NB4 (cell line): ENCODE data around the gene CMIP.

ENCODE experiments used
- DNase-seq: peaks from one replicate; pipeline ENCODE4 v3.0.0; 2010; ENCODE audit warnings: low read depth
- H3K4me3 ChIP-seq: one replicate; pipeline ENCODE4 v1.5.1; 2011; ENCODE audit warnings: mild to moderate bottlenecking, low read depth, low read length, moderate library complexity
- MYC ChIP-seq: IDR thresholded peaks from 2 replicates; pipeline ENCODE4 v1.6.1; 2011; ENCODE audit warnings: low read depth, low read length
- POLR2A ChIP-seq: IDR thresholded peaks from 2 replicates; pipeline ENCODE4 v1.6.1; 2011; ENCODE audit warnings: mild to moderate bottlenecking; ENCODE audit not compliant: insufficient read length; ENCODE audit errors: extremely low read depth
- TF ChIP-seq, protein P1 (sequence below): IDR thresholded peaks from one replicate; pipeline ENCODE4 v1.5.1; 2012; ENCODE audit warnings: low read depth, low read length
- TF ChIP-seq, protein P2 (sequence below): IDR thresholded peaks from 2 replicates; pipeline ENCODE4 v1.6.1; 2011; ENCODE audit warnings: low read depth, low read length

Gene CMIP

DNA sequence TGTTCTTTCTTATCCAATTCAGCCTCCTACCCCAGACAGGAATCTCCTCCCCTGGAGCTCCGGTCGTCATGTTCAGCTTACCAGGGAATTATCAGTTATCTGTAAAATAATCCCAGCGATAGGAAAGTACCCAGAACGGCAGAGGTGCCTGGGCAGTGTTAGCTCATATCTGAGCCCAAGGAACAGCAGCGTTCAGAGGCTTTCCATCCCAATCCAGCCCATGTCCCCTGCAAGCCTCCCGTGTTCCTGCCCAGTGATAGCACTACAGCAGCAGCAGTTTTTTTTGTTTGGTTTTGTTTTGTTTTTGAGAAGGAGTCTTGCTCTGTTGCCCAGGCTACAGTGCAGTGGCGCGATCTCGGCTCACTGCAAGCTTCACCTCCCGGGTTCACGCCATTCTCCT, 158.2 kb downstream of the CMIP start:
- TF ChIP-seq, protein P1, sequence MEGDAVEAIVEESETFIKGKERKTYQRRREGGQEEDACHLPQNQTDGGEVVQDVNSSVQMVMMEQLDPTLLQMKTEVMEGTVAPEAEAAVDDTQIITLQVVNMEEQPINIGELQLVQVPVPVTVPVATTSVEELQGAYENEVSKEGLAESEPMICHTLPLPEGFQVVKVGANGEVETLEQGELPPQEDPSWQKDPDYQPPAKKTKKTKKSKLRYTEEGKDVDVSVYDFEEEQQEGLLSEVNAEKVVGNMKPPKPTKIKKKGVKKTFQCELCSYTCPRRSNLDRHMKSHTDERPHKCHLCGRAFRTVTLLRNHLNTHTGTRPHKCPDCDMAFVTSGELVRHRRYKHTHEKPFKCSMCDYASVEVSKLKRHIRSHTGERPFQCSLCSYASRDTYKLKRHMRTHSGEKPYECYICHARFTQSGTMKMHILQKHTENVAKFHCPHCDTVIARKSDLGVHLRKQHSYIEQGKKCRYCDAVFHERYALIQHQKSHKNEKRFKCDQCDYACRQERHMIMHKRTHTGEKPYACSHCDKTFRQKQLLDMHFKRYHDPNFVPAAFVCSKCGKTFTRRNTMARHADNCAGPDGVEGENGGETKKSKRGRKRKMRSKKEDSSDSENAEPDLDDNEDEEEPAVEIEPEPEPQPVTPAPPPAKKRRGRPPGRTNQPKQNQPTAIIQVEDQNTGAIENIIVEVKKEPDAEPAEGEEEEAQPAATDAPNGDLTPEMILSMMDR = no peak
- TF ChIP-seq POLR2A (no peak), MYC (no peak)
- TF ChIP-seq, protein P2, sequence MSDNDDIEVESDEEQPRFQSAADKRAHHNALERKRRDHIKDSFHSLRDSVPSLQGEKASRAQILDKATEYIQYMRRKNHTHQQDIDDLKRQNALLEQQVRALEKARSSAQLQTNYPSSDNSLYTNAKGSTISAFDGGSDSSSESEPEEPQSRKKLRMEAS = no peak
- no peak for DNase-seq
- H3K4me3 ChIP-seq = no peak overlapping the region

DNA sequence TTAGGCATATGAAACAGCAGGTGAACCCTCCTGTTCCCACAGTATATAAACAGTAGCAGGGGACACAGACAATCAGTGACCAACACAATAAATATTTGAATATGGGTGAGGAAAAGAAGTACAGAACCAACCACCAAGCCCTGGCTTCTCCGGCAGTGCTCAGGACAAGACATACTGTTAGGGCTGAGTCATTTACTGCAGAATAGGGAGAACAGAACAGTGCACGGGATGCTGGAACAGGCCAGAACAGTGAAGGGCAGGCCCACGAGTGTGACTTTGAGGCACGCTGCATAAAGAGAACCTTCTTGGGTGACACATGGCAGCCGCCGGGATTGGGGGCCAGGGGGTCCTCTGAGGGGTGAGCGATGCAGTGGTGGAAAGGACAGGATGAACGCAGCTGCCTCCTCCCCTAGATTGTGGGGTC, 160.4 kb downstream of the CMIP start:
- TF ChIP-seq MYC (no peak), POLR2A (no peak)
- TF ChIP-seq, protein P2 = no peak
- TF ChIP-seq, protein P1 = no peak
- DNase-seq = no peak
- no peak overlapping the region for H3K4me3 ChIP-seq

DNA sequence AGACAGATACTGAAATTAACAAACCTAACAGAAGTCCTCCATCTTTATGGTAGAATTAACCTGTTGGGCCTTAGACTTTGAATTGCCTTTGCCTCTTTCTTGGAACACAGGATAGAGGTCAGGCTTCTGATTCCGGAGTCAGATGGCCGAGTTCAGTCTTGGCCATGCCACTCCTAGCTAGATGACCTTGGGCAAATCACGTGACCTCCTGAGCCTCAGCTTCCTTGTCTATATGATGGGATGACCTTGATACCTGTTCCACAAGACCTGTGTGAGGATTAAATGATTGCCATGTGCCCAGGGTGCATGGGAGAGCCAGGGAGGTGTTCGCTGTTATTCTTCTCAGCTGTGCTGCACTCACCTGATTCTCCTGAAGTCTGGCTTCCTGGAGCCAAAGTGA, 161.4 kb downstream of the CMIP start:
- DNase-seq = no peak
- H3K4me3 ChIP-seq = no peak overlapping the region
- TF ChIP-seq, protein P1 = no peak
- TF ChIP-seq POLR2A = no peak
- TF ChIP-seq MYC = no peak
- TF ChIP-seq, protein P2 = no peak

DNA sequence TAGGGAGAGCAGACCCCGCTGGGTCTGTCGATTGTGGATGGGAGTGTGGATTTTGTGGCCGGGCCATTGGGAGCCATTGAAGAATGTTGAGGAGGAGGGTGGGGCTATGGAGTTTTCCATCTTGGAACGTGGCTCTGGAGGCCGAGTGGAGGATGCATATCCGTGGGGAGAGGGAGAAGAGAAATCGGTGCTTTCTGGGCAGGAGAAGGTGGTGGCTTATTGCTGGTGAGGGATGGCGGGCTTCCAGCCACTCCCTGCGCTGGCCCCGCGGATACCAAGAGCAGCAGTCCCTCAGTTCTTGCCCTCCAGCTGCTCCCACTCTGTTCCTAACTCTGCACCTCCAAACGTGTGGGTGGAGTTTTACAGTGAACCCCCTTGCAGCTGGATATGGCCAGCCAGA, 162.4 kb downstream of the CMIP start:
- H3K4me3 ChIP-seq = no peak overlapping the region
- no peak for DNase-seq
- TF ChIP-seq MYC = no peak

DNA sequence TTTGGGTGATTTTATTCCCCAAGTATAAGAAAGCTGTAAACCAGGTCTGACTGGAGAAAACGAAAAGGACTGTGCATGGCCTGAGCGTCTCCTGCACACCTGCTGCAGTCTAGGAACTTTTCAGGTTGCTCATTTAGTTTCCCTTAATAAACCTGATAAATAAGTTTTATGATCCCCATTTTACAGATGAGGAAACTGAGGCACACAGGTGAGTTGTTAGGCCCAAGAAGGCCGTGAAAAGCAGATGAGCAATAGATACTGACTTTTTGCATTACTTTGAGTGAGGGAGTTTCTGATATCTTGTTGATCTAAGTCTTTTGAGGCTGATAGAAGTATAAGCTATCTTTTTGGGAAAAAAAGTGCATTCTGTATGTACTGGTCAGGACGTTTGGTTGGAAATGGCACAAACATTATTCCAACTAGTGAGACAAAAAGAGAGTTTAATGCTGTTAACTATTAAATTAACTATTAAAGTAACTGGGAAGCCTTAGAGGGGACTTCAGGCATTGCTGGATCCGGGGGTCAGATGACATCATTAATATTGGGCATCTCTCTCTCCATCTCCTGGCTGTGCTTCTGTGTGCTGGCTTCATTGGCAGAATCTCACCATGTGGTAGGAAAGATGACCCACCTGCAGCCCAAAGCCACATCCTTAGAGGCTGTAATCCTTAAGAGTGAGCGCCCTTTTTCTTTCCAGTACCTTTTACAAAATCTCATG, 163.4 kb downstream of the CMIP start:
- H3K4me3 ChIP-seq = no peak overlapping the region
- TF ChIP-seq POLR2A = no peak
- TF ChIP-seq MYC = no peak
- TF ChIP-seq, protein P1 = no peak
- TF ChIP-seq, protein P2 = no peak
- no peak for DNase-seq

DNA sequence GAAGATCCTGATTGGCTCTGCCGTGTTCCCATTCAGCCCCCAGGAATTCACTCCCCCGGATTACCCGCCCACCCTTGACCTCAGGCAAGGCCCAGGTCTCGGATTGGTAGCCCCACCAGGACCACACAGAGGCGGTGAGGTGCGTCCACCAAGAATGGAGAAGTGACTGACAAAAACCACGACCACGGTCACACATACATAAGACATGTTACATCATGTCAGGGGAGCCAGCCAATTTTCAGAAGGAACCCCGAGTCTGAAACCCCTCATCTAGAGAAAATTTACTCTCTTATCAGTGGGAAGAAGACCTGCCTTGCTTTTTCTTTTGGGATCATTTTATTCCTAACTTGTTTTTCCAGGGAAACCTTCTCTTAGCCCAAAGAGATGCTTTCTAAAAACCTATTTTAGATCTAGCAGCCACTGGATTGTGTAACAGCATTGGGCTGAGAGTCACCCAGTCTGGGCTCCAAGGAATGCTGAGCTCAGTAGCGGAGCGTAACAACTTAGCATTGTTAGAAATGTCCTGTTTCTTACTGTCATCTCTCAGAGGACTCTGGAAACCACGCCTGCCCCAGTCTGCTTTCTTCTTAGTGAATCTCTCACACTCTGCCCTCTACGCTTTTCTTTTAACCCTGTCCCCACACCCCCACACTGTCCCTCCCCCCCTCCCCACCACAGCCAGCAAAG, 164.1 kb downstream of the CMIP start:
- DNase-seq = peak; percentile 73
- TF ChIP-seq MYC (no peak), POLR2A (no peak)
- TF ChIP-seq, protein P2 = no peak
- TF ChIP-seq, protein P1 = no peak
- no peak overlapping the region for H3K4me3 ChIP-seq
